ENCODE results near the gene FAM210A. TPM values are rescaled to one million over a fixed set of nuclear protein-coding genes. Genes with fewer than 3 reads are reported as not detected.
"Not testable (repeated sequence)": the region's sequence is repeated elsewhere in the genome, so short reads cannot be mapped to it uniquely, and the experiment has no call there.

The FAM210A gene
- polyA plus RNA-seq, 2 donors = 4.9 to 9.7 TPM

GRCh38 chr18:13681701-13682100, 44.7 kb downstream of the FAM210A start:
- H3K27me3 ChIP-seq (ENCODE audit: control insufficient read depth in 1 of 2, insufficient read depth in 2 of 2, low read length in 2 of 2) = no peaks in the 10 kb centered on the region
- no peak overlapping the region for H3K4me3 ChIP-seq (ENCODE audit: low read depth in 1 of 2, low read length in 2 of 2)
- no peak overlapping the region for H3K27ac ChIP-seq (ENCODE audit: low read depth in 2 of 2, low read length in 1 of 2)
- peaks cover 0 to 4% of the 10 kb centered on the region in 2 donors for H3K36me3 ChIP-seq (ENCODE audit: control insufficient read depth in 2 of 2, insufficient read depth in 2 of 2, low read length in 1 of 2)
- H3K4me1 ChIP-seq (ENCODE audit: control insufficient read depth in 2 of 2, insufficient read depth in 2 of 2, low read length in 1 of 2) = no peaks in the 10 kb centered on the region
- WGBS, 2 donors = 93 to 95% methylated on average over 6 of the region's 6 CpGs
- no peaks in the 10 kb centered on the region for H3K9me3 ChIP-seq (ENCODE audit: control insufficient read depth in 2 of 2, insufficient read depth in 1 of 2, low read depth in 1 of 2, low read length in 1 of 2)

- WGBS, 2 donors = 66 to 82% methylated on average over 5 of the region's 5 CpGs
- H3K27me3 ChIP-seq (ENCODE audit: control insufficient read depth in 1 of 2, insufficient read depth in 2 of 2, low read length in 2 of 2) = no peaks in the 10 kb centered on the region
- H3K36me3 ChIP-seq (ENCODE audit: control insufficient read depth in 2 of 2, insufficient read depth in 2 of 2, low read length in 1 of 2) = peaks cover 0 to 4% of the 10 kb centered on the region in 2 donors
- no peak overlapping the region for H3K27ac ChIP-seq (ENCODE audit: low read depth in 2 of 2, low read length in 1 of 2)
- no peaks in the 10 kb centered on the region for H3K4me1 ChIP-seq (ENCODE audit: control insufficient read depth in 2 of 2, insufficient read depth in 2 of 2, low read length in 1 of 2)
- no peak overlapping the region for H3K4me3 ChIP-seq (ENCODE audit: low read depth in 1 of 2, low read length in 2 of 2)
- no peaks in the 10 kb centered on the region for H3K9me3 ChIP-seq (ENCODE audit: control insufficient read depth in 2 of 2, insufficient read depth in 1 of 2, low read depth in 1 of 2, low read length in 1 of 2)
Measured at GRCh38 chr18:13680612-13681011, 45.7 kb downstream of the FAM210A start.

- not testable (repeated sequence) for H3K4me1 ChIP-seq (ENCODE audit: control insufficient read depth in 2 of 2, insufficient read depth in 2 of 2, low read length in 1 of 2); H3K27ac ChIP-seq (ENCODE audit: low read depth in 2 of 2, low read length in 1 of 2); H3K27me3 ChIP-seq (ENCODE audit: control insufficient read depth in 1 of 2, insufficient read depth in 2 of 2, low read length in 2 of 2); H3K36me3 ChIP-seq (ENCODE audit: control insufficient read depth in 2 of 2, insufficient read depth in 2 of 2, low read length in 1 of 2); H3K4me3 ChIP-seq (ENCODE audit: low read depth in 1 of 2, low read length in 2 of 2); H3K9me3 ChIP-seq (ENCODE audit: control insufficient read depth in 2 of 2, insufficient read depth in 1 of 2, low read depth in 1 of 2, low read length in 1 of 2)
- 96 to 99% methylated on average over 13 of the region's 13 CpGs for WGBS, 2 donors
Measured at GRCh38 chr18:13677350-13677749, 49.0 kb downstream of the FAM210A start.

GRCh38 chr18:13676471-13676870, 49.9 kb downstream of the FAM210A start:
- H3K27ac ChIP-seq (ENCODE audit: low read depth in 2 of 2, low read length in 1 of 2) = no peak overlapping the region
- H3K36me3 ChIP-seq (ENCODE audit: control insufficient read depth in 2 of 2, insufficient read depth in 2 of 2, low read length in 1 of 2) = peaks cover 0 to 1% of the 10 kb centered on the region in 2 donors
- H3K9me3 ChIP-seq (ENCODE audit: control insufficient read depth in 2 of 2, insufficient read depth in 1 of 2, low read depth in 1 of 2, low read length in 1 of 2) = no peaks in the 10 kb centered on the region
- H3K4me3 ChIP-seq (ENCODE audit: low read depth in 1 of 2, low read length in 2 of 2) = no peak overlapping the region
- H3K27me3 ChIP-seq (ENCODE audit: control insufficient read depth in 1 of 2, insufficient read depth in 2 of 2, low read length in 2 of 2) = no peaks in the 10 kb centered on the region
- WGBS, 2 donors = 92% methylated on average over 6 of the region's 6 CpGs
- H3K4me1 ChIP-seq (ENCODE audit: control insufficient read depth in 2 of 2, insufficient read depth in 2 of 2, low read length in 1 of 2) = no peaks in the 10 kb centered on the region

GRCh38 chr18:13672657-13673056, 53.7 kb downstream of the FAM210A start:
- Histone ChIP-seq H3K4me1 (ENCODE audit: control insufficient read depth in 2 of 2, insufficient read depth in 2 of 2, low read length in 1 of 2) (no peaks in the 10 kb centered on the region), H3K27me3 (ENCODE audit: control insufficient read depth in 1 of 2, insufficient read depth in 2 of 2, low read length in 2 of 2) (no peaks in the 10 kb centered on the region), H3K36me3 (ENCODE audit: control insufficient read depth in 2 of 2, insufficient read depth in 2 of 2, low read length in 1 of 2) (peaks cover 0 to 2% of the 10 kb centered on the region in 2 donors), H3K9me3 (ENCODE audit: control insufficient read depth in 2 of 2, insufficient read depth in 1 of 2, low read depth in 1 of 2, low read length in 1 of 2) (no peaks in the 10 kb centered on the region), H3K4me3 (ENCODE audit: low read depth in 1 of 2, low read length in 2 of 2) (no peak overlapping the region), H3K27ac (ENCODE audit: low read depth in 2 of 2, low read length in 1 of 2) (no peak overlapping the region)
- WGBS, 2 donors = 73 to 79% methylated on average over 7 of the region's 7 CpGs

- 76 to 80% methylated on average over 2 of the region's 2 CpGs for WGBS, 2 donors
- H3K27me3 ChIP-seq (ENCODE audit: control insufficient read depth in 1 of 2, insufficient read depth in 2 of 2, low read length in 2 of 2) = no peaks in the 10 kb centered on the region
- H3K4me1 ChIP-seq (ENCODE audit: control insufficient read depth in 2 of 2, insufficient read depth in 2 of 2, low read length in 1 of 2) = peaks cover 0 to 3% of the 10 kb centered on the region in 2 donors
- H3K36me3 ChIP-seq (ENCODE audit: control insufficient read depth in 2 of 2, insufficient read depth in 2 of 2, low read length in 1 of 2) = no peaks in the 10 kb centered on the region
- no peaks in the 10 kb centered on the region for H3K9me3 ChIP-seq (ENCODE audit: control insufficient read depth in 2 of 2, insufficient read depth in 1 of 2, low read depth in 1 of 2, low read length in 1 of 2)
- no peak overlapping the region for H3K4me3 ChIP-seq (ENCODE audit: low read depth in 1 of 2, low read length in 2 of 2)
- H3K27ac ChIP-seq (ENCODE audit: low read depth in 2 of 2, low read length in 1 of 2) = no peak overlapping the region
Measured at GRCh38 chr18:13661779-13662256, 64.5 kb downstream of the FAM210A start.

- WGBS, 2 donors = 79 to 80% methylated on average over 8 of the region's 8 CpGs
Measured at GRCh38 chr18:13661051-13661778, 65.1 kb downstream of the FAM210A start.

GRCh38 chr18:13660510-13660909, 65.8 kb downstream of the FAM210A start:
- H3K4me1 ChIP-seq (ENCODE audit: control insufficient read depth in 2 of 2, insufficient read depth in 2 of 2, low read length in 1 of 2) = peaks cover 0 to 3% of the 10 kb centered on the region in 2 donors
- no peak overlapping the region for H3K4me3 ChIP-seq (ENCODE audit: low read depth in 1 of 2, low read length in 2 of 2)
- H3K27ac ChIP-seq (ENCODE audit: low read depth in 2 of 2, low read length in 1 of 2) = no peak overlapping the region
- WGBS, 2 donors = 49 to 60% methylated on average over 5 of the region's 5 CpGs
- H3K36me3 ChIP-seq (ENCODE audit: control insufficient read depth in 2 of 2, insufficient read depth in 2 of 2, low read length in 1 of 2) = no peaks in the 10 kb centered on the region
- H3K27me3 ChIP-seq (ENCODE audit: control insufficient read depth in 1 of 2, insufficient read depth in 2 of 2, low read length in 2 of 2) = no peaks in the 10 kb centered on the region
- no peaks in the 10 kb centered on the region for H3K9me3 ChIP-seq (ENCODE audit: control insufficient read depth in 2 of 2, insufficient read depth in 1 of 2, low read depth in 1 of 2, low read length in 1 of 2)

More at GRCh38 chr18:13661051-13661778, 65.1 kb downstream of the FAM210A start:
- Histone ChIP-seq H3K4me1 (ENCODE audit: control insufficient read depth in 2 of 2, insufficient read depth in 2 of 2, low read length in 1 of 2) (peaks cover 0 to 3% of the 10 kb centered on the region in 2 donors), H3K27ac (ENCODE audit: low read depth in 2 of 2, low read length in 1 of 2) (no peak overlapping the region), H3K36me3 (ENCODE audit: control insufficient read depth in 2 of 2, insufficient read depth in 2 of 2, low read length in 1 of 2) (no peaks in the 10 kb centered on the region), H3K4me3 (ENCODE audit: low read depth in 1 of 2, low read length in 2 of 2) (no peak overlapping the region), H3K27me3 (ENCODE audit: control insufficient read depth in 1 of 2, insufficient read depth in 2 of 2, low read length in 2 of 2) (no peaks in the 10 kb centered on the region), H3K9me3 (ENCODE audit: control insufficient read depth in 2 of 2, insufficient read depth in 1 of 2, low read depth in 1 of 2, low read length in 1 of 2) (no peaks in the 10 kb centered on the region)

GRCh38 chr18:13658436-13659204, 67.7 kb downstream of the FAM210A start:
- Histone ChIP-seq H3K9me3 (ENCODE audit: control insufficient read depth in 2 of 2, insufficient read depth in 1 of 2, low read depth in 1 of 2, low read length in 1 of 2) (no peaks in the 10 kb centered on the region), H3K4me1 (ENCODE audit: control insufficient read depth in 2 of 2, insufficient read depth in 2 of 2, low read length in 1 of 2) (peaks cover 0 to 6% of the 10 kb centered on the region in 2 donors), H3K27ac (ENCODE audit: low read depth in 2 of 2, low read length in 1 of 2) (no peak overlapping the region), H3K36me3 (ENCODE audit: control insufficient read depth in 2 of 2, insufficient read depth in 2 of 2, low read length in 1 of 2) (no peaks in the 10 kb centered on the region), H3K27me3 (ENCODE audit: control insufficient read depth in 1 of 2, insufficient read depth in 2 of 2, low read length in 2 of 2) (no peaks in the 10 kb centered on the region), H3K4me3 (ENCODE audit: low read depth in 1 of 2, low read length in 2 of 2) (no peak overlapping the region)
- WGBS, 2 donors = 82 to 85% methylated on average over 8 of the region's 8 CpGs
